HG03196 (cell line): ENCODE results near the gene HADHB.
"Not testable (repeated sequence)": the region's sequence is repeated elsewhere in the genome, so short reads cannot be mapped to it uniquely, and the experiment has no call there.

Source experiments
- ATAC-seq: cut with Tn5 transposase; IDR thresholded peaks from one replicate; pipeline ENCODE4 v1.9.1; 2021; ENCODE audit not compliant: unreplicated experiment

The HADHB gene

GRCh38 chr2:26292646-26293045, 47.9 kb downstream of the HADHB start:
- ATAC-seq = no peak

GRCh38 chr2:26295511-26295910, 50.8 kb downstream of the HADHB start:
- no peak for ATAC-seq

- ATAC-seq = no peak
Measured at GRCh38 chr2:26297061-26297460, 52.3 kb downstream of the HADHB start.

- ATAC-seq = no peak
Measured at GRCh38 chr2:26298286-26298637, 53.5 kb downstream of the HADHB start.

GRCh38 chr2:26298638-26299393, 54.1 kb downstream of the HADHB start:
- no peak for ATAC-seq

- ATAC-seq = no peak
Measured at GRCh38 chr2:26299471-26300101, 54.8 kb downstream of the HADHB start.

- no peak for ATAC-seq
Measured at GRCh38 chr2:26300234-26300925, 55.6 kb downstream of the HADHB start.

GRCh38 chr2:26302846-26303245, 58.1 kb downstream of the HADHB start:
- ATAC-seq = no peak

GRCh38 chr2:26305094-26305493, 60.4 kb downstream of the HADHB start:
- not testable (repeated sequence) for ATAC-seq

GRCh38 chr2:26305540-26305939, 60.8 kb downstream of the HADHB start:
- ATAC-seq = no peak

GRCh38 chr2:26309921-26310320, 65.2 kb downstream of the HADHB start:
- no peak for ATAC-seq

GRCh38 chr2:26312471-26312870, 67.7 kb downstream of the HADHB start:
- ATAC-seq = no peak

GRCh38 chr2:26313446-26313845, 68.7 kb downstream of the HADHB start:
- ATAC-seq = no peak

- no peak for ATAC-seq
Measured at GRCh38 chr2:26314243-26314642, 69.5 kb downstream of the HADHB start.

- no peak for ATAC-seq
Measured at GRCh38 chr2:26316041-26316440, 71.3 kb downstream of the HADHB start.

GRCh38 chr2:26316845-26317244, 72.1 kb downstream of the HADHB start:
- no peak for ATAC-seq

GRCh38 chr2:26317377-26318105, 72.8 kb downstream of the HADHB start:
- no peak for ATAC-seq

- no peak for ATAC-seq
Measured at GRCh38 chr2:26318950-26319349, 74.2 kb downstream of the HADHB start.

GRCh38 chr2:26324479-26324878, 79.7 kb downstream of the HADHB start:
- ATAC-seq = not testable (repeated sequence)

GRCh38 chr2:26324903-26325302, 80.2 kb downstream of the HADHB start:
- ATAC-seq = no peak

GRCh38 chr2:26325851-26326250, 81.1 kb downstream of the HADHB start:
- no peak for ATAC-seq
